ENCODE measurements around the gene KRT39. TPM values are rescaled to one million over a fixed set of nuclear protein-coding genes. Genes with fewer than 3 reads are reported as not detected.

KRT39 gene
- total RNA-seq, 2 donors from 2014 or later, result not detected

- DNase-seq, result peak; percentile 60
- Mint-ChIP-seq H3K36me3 (ENCODE audit: low read depth) (no peaks in the 10 kb centered on the region), H3K4me1 (peaks cover 9% of the 10 kb centered on the region), H3K9me3 (no peaks in the 10 kb centered on the region), H3K4me3 (no peak overlapping the region), H3K27ac (no peak overlapping the region), H3K27me3 (ENCODE audit: insufficient read depth) (no peaks in the 10 kb centered on the region)
- Histone ChIP-seq H3K27me3 (ENCODE audit: control insufficient read depth, insufficient read depth, low read length, poor library complexity, severe bottlenecking) (no peaks in the 10 kb centered on the region), H3K9me3 (ENCODE audit: control insufficient read depth, low read length) (no peaks in the 10 kb centered on the region), H3K9ac (ENCODE audit: extremely low read depth, low read length, poor library complexity, severe bottlenecking) (no peak overlapping the region), H3K27ac (ENCODE audit: low read depth, low read length) (no peak overlapping the region), H3K4me3 (ENCODE audit: low read length) (no peak overlapping the region), H3K4me1 (ENCODE audit: control insufficient read depth, insufficient read depth, low read length) (peaks cover 5% of the 10 kb centered on the region), H3K36me3 (ENCODE audit: control insufficient read depth, insufficient read depth, low read length) (no peaks in the 10 kb centered on the region)
- WGBS, 2 experiments (ENCODE audit: insufficient coverage in 1 of 2, insufficient read length in 1 of 2), result 91 to 100% methylated on average over 3 of the region's 3 CpGs
- no peak for TF ChIP-seq CTCF (conservative IDR thresholded peaks at IDR 0.05)
Measured at GRCh38 chr17:41004397-41004796, 37.6 kb upstream of the KRT39 start.

- Histone ChIP-seq H3K27ac (ENCODE audit: low read depth, low read length) (no peak overlapping the region), H3K9ac (ENCODE audit: extremely low read depth, low read length, poor library complexity, severe bottlenecking) (no peak overlapping the region), H3K27me3 (ENCODE audit: control insufficient read depth, insufficient read depth, low read length, poor library complexity, severe bottlenecking) (no peaks in the 10 kb centered on the region), H3K4me1 (ENCODE audit: control insufficient read depth, insufficient read depth, low read length) (peaks cover 5% of the 10 kb centered on the region), H3K36me3 (ENCODE audit: control insufficient read depth, insufficient read depth, low read length) (no peaks in the 10 kb centered on the region), H3K9me3 (ENCODE audit: control insufficient read depth, low read length) (no peaks in the 10 kb centered on the region), H3K4me3 (ENCODE audit: low read length) (no peak overlapping the region)
- no peak for DNase-seq
- 87 to 100% methylated on average over 2 to 4 of the region's 4 CpGs for WGBS, 2 experiments (ENCODE audit: insufficient coverage in 1 of 2, insufficient read length in 1 of 2)
- Mint-ChIP-seq H3K4me1 (peaks cover 5% of the 10 kb centered on the region), H3K36me3 (ENCODE audit: low read depth) (no peaks in the 10 kb centered on the region), H3K27ac (no peak overlapping the region), H3K27me3 (ENCODE audit: insufficient read depth) (no peaks in the 10 kb centered on the region), H3K4me3 (no peak overlapping the region), H3K9me3 (no peaks in the 10 kb centered on the region)
- TF ChIP-seq CTCF (conservative IDR thresholded peaks at IDR 0.05), result no peak
Measured at GRCh38 chr17:41003926-41004325, 37.2 kb upstream of the KRT39 start.

GRCh38 chr17:41002814-41003213, 36.1 kb upstream of the KRT39 start:
- Histone ChIP-seq H3K4me1 (ENCODE audit: control insufficient read depth, insufficient read depth, low read length) (no peaks in the 10 kb centered on the region), H3K27ac (ENCODE audit: low read depth, low read length) (no peak overlapping the region), H3K9ac (ENCODE audit: extremely low read depth, low read length, poor library complexity, severe bottlenecking) (no peak overlapping the region), H3K9me3 (ENCODE audit: control insufficient read depth, low read length) (no peaks in the 10 kb centered on the region), H3K4me3 (ENCODE audit: low read length) (no peak overlapping the region), H3K27me3 (ENCODE audit: control insufficient read depth, insufficient read depth, low read length, poor library complexity, severe bottlenecking) (no peaks in the 10 kb centered on the region), H3K36me3 (ENCODE audit: control insufficient read depth, insufficient read depth, low read length) (no peaks in the 10 kb centered on the region)
- H3K27ac Mint-ChIP-seq, result no peak overlapping the region
- no peaks in the 10 kb centered on the region for H3K9me3 Mint-ChIP-seq
- 82 to 87% methylated on average over 3 to 5 of the region's 5 CpGs for WGBS, 2 experiments (ENCODE audit: insufficient coverage in 1 of 2, insufficient read length in 1 of 2)
- no peak overlapping the region for H3K4me3 Mint-ChIP-seq
- DNase-seq, result no peak
- no peaks in the 10 kb centered on the region for H3K4me1 Mint-ChIP-seq
- H3K27me3 Mint-ChIP-seq (ENCODE audit: insufficient read depth), result no peaks in the 10 kb centered on the region
- H3K36me3 Mint-ChIP-seq (ENCODE audit: low read depth), result no peaks in the 10 kb centered on the region
- no peak for TF ChIP-seq CTCF (conservative IDR thresholded peaks at IDR 0.05)

Data from endodermal cell (in vitro differentiated cells).